Naive B cell (primary cell): Measurements from ENCODE around the gene LUM. TPM values are rescaled to one million over a fixed set of nuclear protein-coding genes. Genes with fewer than 3 reads are reported as not detected.
A peak's percentile ranks its signal among the peaks of the same experiment; 100 is the strongest.

Experiments used
- ATAC-seq, 2 donors: fragments of 150-1000 bp; cut with Tn5 transposase; 2 replicates each; pipeline ENCODE4 v1.10.0; 2021; ENCODE audit warnings: low read depth in 2 of 2, mild to moderate bottlenecking in 2 of 2, moderate library complexity in 2 of 2
- DNase-seq: peaks from one replicate; pipeline ENCODE4 v3.0.0; 2022
- H3K27ac Mint-ChIP-seq, 6 donors: one replicate each; pipeline ENCODE4 v1.8.0; 2020 to 2022; ENCODE audit warnings: mild to moderate bottlenecking in 6 of 6, mixed read lengths in 6 of 6, moderate library complexity in 5 of 6, inconsistent platforms in 2 of 6
- H3K27me3 Mint-ChIP-seq, 3 donors: one replicate each; pipeline ENCODE4 v1.8.0; 2021 to 2022; ENCODE audit warnings: mixed read lengths in 3 of 3, mild to moderate bottlenecking in 1 of 3
- H3K36me3 Mint-ChIP-seq, 2 donors: one replicate each; pipeline ENCODE4 v1.8.0; 2020 to 2022; ENCODE audit warnings: mixed read lengths in 2 of 2, inconsistent platforms in 1 of 2, mild to moderate bottlenecking in 1 of 2
- H3K4me1 Mint-ChIP-seq, 3 donors: one replicate each; pipeline ENCODE4 v1.8.0; 2020 to 2022; ENCODE audit warnings: mixed read lengths in 3 of 3, inconsistent platforms in 1 of 3, mild to moderate bottlenecking in 1 of 3, moderate library complexity in 1 of 3
- H3K4me3 Mint-ChIP-seq, 8 donors: one replicate each; pipeline ENCODE4 v1.8.0; 2020 to 2022; ENCODE audit warnings: mild to moderate bottlenecking in 8 of 8, mixed read lengths in 8 of 8, moderate library complexity in 8 of 8, inconsistent platforms in 2 of 8
- H3K9me3 Mint-ChIP-seq, 7 donors: one replicate each; pipeline ENCODE4 v1.8.0; 2020 to 2022; ENCODE audit warnings: mixed read lengths in 7 of 7, mild to moderate bottlenecking in 5 of 7, inconsistent platforms in 2 of 7, moderate library complexity in 1 of 7
- polyA plus RNA-seq, 6 donors: library from polyadenylated mRNA; unstranded; fragments of 300-500 nt; fragmentation: Illumina TruSeq; gene quantifications; one replicate each; pipeline ENCODE4 v1.2.3, GENCODE V29; 2021; ENCODE audit warnings: low read depth in 6 of 6

LUM gene
- polyA plus RNA-seq, 6 donors from 2014 or later: not detected

- no peak for DNase-seq
- Mint-ChIP-seq H3K36me3 (no peaks in the 10 kb centered on the region), H3K4me3 (no peak overlapping the region), H3K9me3 (no peaks in the 10 kb centered on the region), H3K4me1 (no peaks in the 10 kb centered on the region), H3K27ac (no peak overlapping the region), H3K27me3 (peaks cover 0 to 13% (median 0%) of the 10 kb centered on the region in 3 donors)
- ATAC-seq: no peak
These were observed 32.8 kb downstream of the LUM start for GRCh38 chr12:91078501-91078900.

- ATAC-seq (no peak), DNase-seq (no peak)
- Mint-ChIP-seq H3K9me3 (no peaks in the 10 kb centered on the region), H3K36me3 (no peaks in the 10 kb centered on the region), H3K4me1 (no peaks in the 10 kb centered on the region), H3K27ac (no peak overlapping the region), H3K4me3 (no peak overlapping the region), H3K27me3 (peaks cover 0 to 13% (median 0%) of the 10 kb centered on the region in 3 donors)
These were observed 33.9 kb downstream of the LUM start for GRCh38 chr12:91077228-91077954.

DNA sequence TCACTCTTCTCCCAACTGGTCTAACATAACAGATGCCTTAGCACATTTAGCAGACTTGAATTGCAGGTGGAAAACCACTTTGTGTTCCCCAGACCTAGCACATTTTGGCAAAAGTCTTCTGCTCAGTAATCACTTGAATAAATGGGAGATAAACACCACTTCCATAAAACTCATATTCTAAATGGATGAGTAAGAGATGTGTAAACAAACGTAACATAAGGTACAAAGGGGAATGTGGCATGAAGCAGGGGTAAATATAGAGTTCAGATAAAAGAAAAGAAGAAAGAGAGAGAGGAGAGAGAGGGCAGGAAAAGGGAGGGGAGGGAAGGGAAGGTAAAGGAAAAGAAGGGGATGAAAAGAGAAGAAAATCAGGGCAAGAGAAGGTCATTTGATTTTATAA is 36.4 kb downstream of the LUM start:
- no peaks in the 10 kb centered on the region for H3K9me3 Mint-ChIP-seq
- no peak overlapping the region for H3K4me3 Mint-ChIP-seq
- no peaks in the 10 kb centered on the region for H3K4me1 Mint-ChIP-seq
- H3K36me3 Mint-ChIP-seq: no peaks in the 10 kb centered on the region
- DNase-seq (no peak), ATAC-seq (no peak)
- H3K27me3 Mint-ChIP-seq: peaks cover 0 to 13% (median 0%) of the 10 kb centered on the region in 3 donors
- peak overlapping the region in 1 of 6 donors; percentile 36 for H3K27ac Mint-ChIP-seq

GRCh38 chr12:91074154-91074709 is 37.1 kb downstream of the LUM start:
- no peak for DNase-seq
- Mint-ChIP-seq H3K4me3 (no peak overlapping the region), H3K9me3 (no peaks in the 10 kb centered on the region), H3K27me3 (peaks cover 0 to 13% (median 0%) of the 10 kb centered on the region in 3 donors), H3K27ac (no peak overlapping the region), H3K4me1 (no peaks in the 10 kb centered on the region), H3K36me3 (no peaks in the 10 kb centered on the region)
- ATAC-seq: no peak

DNA sequence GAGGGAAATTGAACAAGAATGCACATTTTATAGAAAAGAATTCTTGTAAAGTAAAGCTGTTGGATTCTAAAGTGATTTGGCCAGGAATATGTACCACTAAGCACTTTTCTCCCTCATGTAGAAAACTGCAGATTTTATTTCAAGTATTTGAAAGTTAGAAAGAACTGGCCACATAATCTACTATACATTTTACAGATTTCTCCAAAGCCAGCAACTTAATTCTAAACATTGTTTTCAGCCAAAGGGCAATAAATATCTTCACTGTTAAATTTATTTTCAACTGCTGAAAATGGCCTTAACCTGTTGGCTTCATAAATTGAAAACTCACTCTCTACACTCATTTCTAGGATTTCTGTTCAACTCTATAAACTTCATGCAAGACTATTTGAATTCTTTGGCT is 37.9 kb downstream of the LUM start:
- H3K4me1 Mint-ChIP-seq: no peaks in the 10 kb centered on the region
- H3K27ac Mint-ChIP-seq: no peak overlapping the region

DNA sequence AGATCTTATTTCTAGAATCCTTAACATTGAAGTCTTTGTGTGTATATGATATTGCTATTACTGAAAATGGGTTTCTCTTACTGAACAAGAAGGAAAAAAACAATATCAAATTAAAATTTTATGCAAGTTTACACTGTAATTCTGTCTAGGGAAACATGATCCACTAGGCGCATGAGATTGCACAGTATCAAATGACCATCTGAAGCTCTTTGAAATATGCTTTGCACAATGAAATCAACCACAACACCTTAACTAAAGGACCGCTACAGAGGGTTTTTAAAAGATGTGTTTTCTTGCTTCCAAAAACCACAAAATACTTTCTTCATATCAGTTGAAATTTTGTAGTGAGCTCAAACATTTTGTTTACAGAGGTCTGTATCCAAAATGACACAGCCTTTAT is 38.4 kb downstream of the LUM start:
- H3K27ac Mint-ChIP-seq: no peak overlapping the region
- no peaks in the 10 kb centered on the region for H3K36me3 Mint-ChIP-seq
- no peak for ATAC-seq
- H3K4me3 Mint-ChIP-seq: no peak overlapping the region
- H3K27me3 Mint-ChIP-seq: peaks cover 0 to 13% (median 0%) of the 10 kb centered on the region in 3 donors
- H3K9me3 Mint-ChIP-seq: no peaks in the 10 kb centered on the region
- no peak for DNase-seq
- H3K4me1 Mint-ChIP-seq: no peaks in the 10 kb centered on the region

More for the DNA sequence above, 37.9 kb downstream of the LUM start:
- Mint-ChIP-seq H3K4me3 (no peak overlapping the region), H3K27me3 (peaks cover 0 to 13% (median 0%) of the 10 kb centered on the region in 3 donors), H3K36me3 (no peaks in the 10 kb centered on the region), H3K9me3 (no peaks in the 10 kb centered on the region)
- no peak for ATAC-seq
- no peak for DNase-seq

DNA sequence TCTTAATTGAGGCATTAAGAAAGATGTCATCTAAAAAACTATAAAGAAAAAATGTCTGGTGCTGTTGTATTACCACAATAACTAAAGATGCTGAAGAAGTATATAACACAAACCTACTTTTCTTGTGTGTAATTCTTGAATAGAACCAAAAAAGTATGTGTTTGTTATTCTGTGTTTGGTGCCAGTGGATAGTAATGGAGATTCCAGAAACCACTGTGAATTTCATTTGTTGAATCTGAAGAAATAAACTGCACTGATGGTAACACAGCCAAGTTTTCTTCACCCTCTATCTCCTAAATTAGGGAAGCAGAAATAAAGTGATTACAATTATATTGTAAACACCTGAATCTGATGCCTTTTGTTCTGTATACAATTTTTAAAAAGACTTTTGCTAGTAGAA is 40.4 kb downstream of the LUM start:
- Mint-ChIP-seq H3K27ac (no peak overlapping the region), H3K4me3 (no peak overlapping the region), H3K9me3 (no peaks in the 10 kb centered on the region), H3K27me3 (peaks cover 0 to 5% (median 0%) of the 10 kb centered on the region in 3 donors), H3K36me3 (no peaks in the 10 kb centered on the region), H3K4me1 (no peaks in the 10 kb centered on the region)
- no peak for DNase-seq
- no peak for ATAC-seq

- ATAC-seq: no peak
- Mint-ChIP-seq H3K27me3 (no peaks in the 10 kb centered on the region), H3K4me3 (no peak overlapping the region), H3K36me3 (no peaks in the 10 kb centered on the region), H3K9me3 (no peaks in the 10 kb centered on the region), H3K27ac (no peak overlapping the region), H3K4me1 (no peaks in the 10 kb centered on the region)
- no peak for DNase-seq
These were observed 45.9 kb downstream of the LUM start for GRCh38 chr12:91065396-91065795.

DNA sequence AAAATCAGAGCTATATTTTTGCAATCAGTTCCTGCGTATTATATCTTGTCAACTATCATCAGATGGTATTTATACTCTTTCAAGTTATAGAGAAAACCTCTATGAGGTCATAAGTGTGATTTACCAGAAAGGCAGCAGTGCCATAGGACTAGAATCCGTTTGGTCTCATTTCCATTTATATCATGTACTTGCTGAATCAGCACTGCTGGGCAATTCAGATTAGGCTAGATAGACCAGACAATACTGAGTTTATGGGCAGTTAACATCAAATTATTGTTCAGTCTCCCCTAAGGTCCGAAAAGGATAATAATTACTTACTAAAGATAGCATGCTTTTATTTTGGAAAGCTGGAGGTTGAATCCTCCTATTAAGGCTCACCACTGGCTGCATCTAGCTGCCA is 46.7 kb downstream of the LUM start:
- Mint-ChIP-seq H3K27ac (no peak overlapping the region), H3K4me3 (no peak overlapping the region), H3K27me3 (no peaks in the 10 kb centered on the region), H3K9me3 (no peaks in the 10 kb centered on the region), H3K4me1 (no peaks in the 10 kb centered on the region), H3K36me3 (no peaks in the 10 kb centered on the region)
- ATAC-seq: no peak
- no peak for DNase-seq

DNA sequence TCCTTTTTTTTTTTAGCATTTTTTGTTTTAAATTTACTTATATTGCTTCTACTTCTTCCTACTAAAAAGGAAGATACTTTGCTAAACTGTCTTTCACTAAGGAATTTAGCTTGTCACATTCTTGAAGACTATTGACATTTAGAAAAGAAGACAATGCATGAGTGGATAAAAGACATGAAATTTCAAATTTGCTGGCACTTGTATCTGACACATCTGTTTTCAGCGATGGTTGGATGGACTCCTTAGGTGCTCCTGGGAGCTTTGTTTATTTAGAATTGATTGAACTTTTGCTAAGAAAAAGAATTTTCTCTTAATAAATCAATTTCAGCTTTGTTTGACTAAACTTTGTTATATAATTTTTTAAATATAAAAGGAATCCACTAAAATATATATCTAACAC is 50.2 kb downstream of the LUM start:
- no peak for DNase-seq
- H3K27me3 Mint-ChIP-seq: no peaks in the 10 kb centered on the region
- no peak overlapping the region for H3K27ac Mint-ChIP-seq
- H3K36me3 Mint-ChIP-seq: no peaks in the 10 kb centered on the region
- H3K9me3 Mint-ChIP-seq: no peaks in the 10 kb centered on the region
- ATAC-seq: no peak
- no peak overlapping the region for H3K4me3 Mint-ChIP-seq
- H3K4me1 Mint-ChIP-seq: no peaks in the 10 kb centered on the region

GRCh38 chr12:91059211-91059610 is 52.1 kb downstream of the LUM start:
- no peak overlapping the region for H3K4me3 Mint-ChIP-seq
- H3K27me3 Mint-ChIP-seq: no peaks in the 10 kb centered on the region
- H3K36me3 Mint-ChIP-seq: no peaks in the 10 kb centered on the region
- DNase-seq (no peak), ATAC-seq (no peak)
- no peaks in the 10 kb centered on the region for H3K4me1 Mint-ChIP-seq
- H3K9me3 Mint-ChIP-seq: no peaks in the 10 kb centered on the region
- H3K27ac Mint-ChIP-seq: no peak overlapping the region

DNA sequence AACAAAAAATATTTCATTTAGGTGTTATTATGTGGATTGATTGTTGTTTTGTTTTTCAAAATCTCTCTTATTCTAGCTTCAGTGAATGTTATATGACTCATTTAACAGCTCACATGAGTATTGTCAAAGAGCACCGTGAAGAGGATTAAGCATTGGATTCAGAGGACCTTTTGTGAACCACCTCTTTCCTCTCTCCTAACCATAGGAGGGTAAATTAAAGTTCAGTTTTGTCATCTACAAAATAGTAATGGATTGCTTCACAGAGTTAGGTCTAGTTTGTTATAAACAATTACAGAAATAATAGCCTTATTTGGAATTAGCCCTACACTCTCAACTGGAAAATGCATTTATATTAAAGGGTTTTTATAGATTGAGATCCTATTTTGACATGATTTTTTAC is 52.5 kb downstream of the LUM start:
- no peak overlapping the region for H3K27ac Mint-ChIP-seq
- H3K4me1 Mint-ChIP-seq: no peaks in the 10 kb centered on the region
- no peak for DNase-seq
- H3K36me3 Mint-ChIP-seq: no peaks in the 10 kb centered on the region
- no peak for ATAC-seq
- no peak overlapping the region for H3K4me3 Mint-ChIP-seq
- H3K27me3 Mint-ChIP-seq: no peaks in the 10 kb centered on the region
- H3K9me3 Mint-ChIP-seq: no peaks in the 10 kb centered on the region

GRCh38 chr12:91057368-91058165 is 53.7 kb downstream of the LUM start, which contains the start of gene KERA:
Gene KERA, minus strand, starts transcription at chr12:91058024. Its CDS starts 1,743 bp downstream, at chr12:91056281.
- no peak for ATAC-seq
- H3K9me3 Mint-ChIP-seq: no peaks in the 10 kb centered on the region
- H3K36me3 Mint-ChIP-seq: no peaks in the 10 kb centered on the region
- no peaks in the 10 kb centered on the region for H3K4me1 Mint-ChIP-seq
- H3K27ac Mint-ChIP-seq: no peak within 1 kb of the TSS
- no peak for DNase-seq
- no peak within 1 kb of the TSS for H3K4me3 Mint-ChIP-seq
- no peaks in the 10 kb centered on the region for H3K27me3 Mint-ChIP-seq

- Mint-ChIP-seq H3K4me1 (no peaks in the 10 kb centered on the region), H3K36me3 (no peaks in the 10 kb centered on the region), H3K27me3 (peaks cover 0 to 3% (median 0%) of the 10 kb centered on the region in 3 donors), H3K27ac (no peak overlapping the region), H3K4me3 (no peak overlapping the region), H3K9me3 (no peaks in the 10 kb centered on the region)
- DNase-seq (no peak), ATAC-seq (no peak)
These were observed 54.8 kb downstream of the LUM start for GRCh38 chr12:91056488-91056887.
